K562 (cell line): Measurements from ENCODE around the gene TMEM217. TPM values are rescaled to one million over a fixed set of nuclear protein-coding genes. Genes with fewer than 3 reads are reported as not detected.
A peak's percentile ranks its signal among the peaks of the same experiment; 100 is the strongest.

Experiments
- CBFA2T3 ChIP-seq: fragments of 450-650 bp; IDR thresholded peaks from 2 replicates; pipeline ENCODE4 v1.6.1; 2017
- CEBPG ChIP-seq, 3 experiments: fragments of 200-800 bp in 1 of 3; sonication (Bioruptor generic) in 1 of 3; sonication (generic) in 1 of 3; formaldehyde crosslinking in 1 of 3; IDR thresholded peaks in 2 of 3; conservative IDR thresholded peaks in 1 of 3; 2 replicates each; pipeline versions ENCODE4 v1.6.1 to v1.8.0; 2016 to 2022; ENCODE audit warnings: missing compliant biosample characterization in 2 of 3, missing genetic modification characterization in 2 of 3, mild to moderate bottlenecking in 1 of 3, missing genetic modification reagents in 1 of 3
- CREB1 ChIP-seq, 2 experiments: sonication (generic) in 1 of 2; formaldehyde crosslinking in 1 of 2; IDR thresholded peaks; 2 replicates each; pipeline versions ENCODE4 v1.6.1 to v1.8.0; 2012 to 2022; ENCODE audit warnings: inconsistent platforms in 1 of 2, mild to moderate bottlenecking in 1 of 2, missing genetic modification reagents in 1 of 2, moderate library complexity in 1 of 2
- CTBP1 ChIP-seq: fragments of 450-650 bp; IDR thresholded peaks from 2 replicates; pipeline ENCODE4 v1.6.1; 2016; ENCODE audit warnings: borderline replicate concordance
- DACH1 ChIP-seq: fragments of 450-650 bp; IDR thresholded peaks from 2 replicates; pipeline ENCODE4 v1.6.1; 2018; ENCODE audit not compliant: partially characterized antibody
- DPF2 ChIP-seq: fragments of 450-650 bp; IDR thresholded peaks from 2 replicates; pipeline ENCODE4 v1.6.1; 2016
- FOS ChIP-seq: IDR thresholded peaks from 3 replicates; pipeline ENCODE4 v1.6.1; 2011; ENCODE audit not compliant: insufficient read length; ENCODE audit errors: extremely low read depth
- FOXA3 ChIP-seq, 2 experiments: fragments of 450-650 bp in 1 of 2; sonication (generic) in 1 of 2; formaldehyde crosslinking; IDR thresholded peaks in 1 of 2; conservative IDR thresholded peaks in 1 of 2; 2 replicates each; pipeline versions ENCODE4 v1.4.0 to v1.8.0; 2020 to 2022; ENCODE audit warnings: mild to moderate bottlenecking in 2 of 2, missing genetic modification reagents in 1 of 2
- HMGN3 ChIP-seq: IDR thresholded peaks from 2 replicates; pipeline ENCODE4 v1.6.1; 2011; ENCODE audit warnings: borderline replicate concordance, low read depth, mild to moderate bottlenecking, mixed read lengths, low read length; ENCODE audit not compliant: insufficient read length; ENCODE audit errors: extremely low read depth
- HNRNPL ChIP-seq: fragments of 200-400 bp; formaldehyde crosslinking; IDR thresholded peaks from 2 replicates; pipeline ENCODE4 v1.6.1; 2017; ENCODE audit warnings: low read depth, mild to moderate bottlenecking, low read length
- JUND ChIP-seq, 2 experiments: IDR thresholded peaks; 2 replicates in 1 of 2; 3 replicates in 1 of 2; pipeline ENCODE4 v1.6.1; 2011; ENCODE audit warnings: borderline replicate concordance in 2 of 2, low read depth in 2 of 2, low read length in 2 of 2, improper control_type of control experiment in 1 of 2, missing biosample characterization in 1 of 2, missing genetic modification characterization in 1 of 2, missing genetic modification reagents in 1 of 2
- MIER1 ChIP-seq: fragments of 450-650 bp; IDR thresholded peaks from 2 replicates; pipeline ENCODE4 v1.6.1; 2016; ENCODE audit warnings: antibody characterized with exemption, mild to moderate bottlenecking, low read depth
- NCOR1 ChIP-seq: fragments of 450-650 bp; IDR thresholded peaks from 2 replicates; pipeline ENCODE4 v1.6.1; 2016; ENCODE audit warnings: mild to moderate bottlenecking, moderate library complexity
- NFE2 ChIP-seq: IDR thresholded peaks from 2 replicates; pipeline ENCODE4 v1.6.1; 2014; ENCODE audit warnings: antibody characterized with exemption, low read depth
- NR1H2 ChIP-seq: sonication (generic); formaldehyde crosslinking; IDR thresholded peaks from 2 replicates; pipeline ENCODE4 v1.4.0; 2020; ENCODE audit warnings: mild to moderate bottlenecking, missing genetic modification reagents
- PCBP2 ChIP-seq: fragments of 200-400 bp; formaldehyde crosslinking; IDR thresholded peaks from 2 replicates; pipeline ENCODE4 v1.6.1; 2018; ENCODE audit warnings: low read length, low read depth, mild to moderate bottlenecking, moderate library complexity; ENCODE audit not compliant: poor library complexity, severe bottlenecking
- RBBP5 ChIP-seq: fragments of 200-600 bp; sonication (generic); IDR thresholded peaks from 2 replicates; pipeline ENCODE4 v1.6.1; 2012; ENCODE audit warnings: borderline replicate concordance, mild to moderate bottlenecking, low read length, control low read depth, inconsistent platforms; ENCODE audit not compliant: insufficient read depth, poor library complexity, severe bottlenecking
- RFX5 ChIP-seq: IDR thresholded peaks from 2 replicates; pipeline ENCODE4 v1.6.1; 2011; ENCODE audit warnings: low read depth, mild to moderate bottlenecking, improper control_type of control experiment, low read length
- SREBF1 ChIP-seq: fragments of 150-350 bp; IDR thresholded peaks from 2 replicates; pipeline ENCODE4 v1.6.1; 2014; ENCODE audit warnings: antibody characterized with exemption, low read depth, low read length, borderline replicate concordance
- U2AF1 ChIP-seq: fragments of 200-400 bp; formaldehyde crosslinking; optimal IDR thresholded peaks from 2 replicates; pipeline ENCODE3; 2017; ENCODE audit warnings: mild to moderate bottlenecking, low read depth, low read length, moderate library complexity
- ZFPM2 ChIP-seq: fragments of 250-450 bp; sonication (Bioruptor Pico); IDR thresholded peaks from 2 replicates; pipeline ENCODE4 v1.5.1; 2022; ENCODE audit warnings: mild to moderate bottlenecking
- ZNF12 ChIP-seq: sonication (generic); formaldehyde crosslinking; IDR thresholded peaks from 2 replicates; pipeline ENCODE4 v1.4.0; 2020; ENCODE audit warnings: mild to moderate bottlenecking, missing genetic modification reagents
- ZNF586 ChIP-seq: fragments of 450-650 bp; formaldehyde crosslinking; conservative IDR thresholded peaks from 2 replicates; pipeline ENCODE4 v1.4.0; 2020; ENCODE audit warnings: mild to moderate bottlenecking, moderate library complexity
- polyA plus RNA-seq, 8 experiments: library from polyadenylated mRNA; depleted of rRNA in 4 of 8; stranded (reverse) in 5 of 8; unstranded in 3 of 8; fragments of >200 nt; fragmentation: Nextera tagmentation in 2 of 8; fragmentation: Illumina TruSeq in 1 of 8; extraction: Ambion mirVana in 2 of 8; extraction: Trizol in 1 of 8; gene quantifications; 2 replicates each; pipeline versions ENCODE4 v1.2.1 to v1.2.3, GENCODE V29; 2011 to 2014; ENCODE audit warnings: inconsistent platforms in 1 of 8, missing spikeins in 1 of 8
- total RNA-seq, 7 experiments: library from RNA; depleted of rRNA in 6 of 7; stranded (reverse); fragments of >200 nt in 6 of 7; fragmentation: Illumina TruSeq in 2 of 7; extraction: Trizol in 2 of 7; gene quantifications; 2 replicates each; pipeline versions ENCODE4 v1.2.1 to v1.2.3, GENCODE V29; 2011 to 2021; ENCODE audit warnings: low replicate concordance in 1 of 7
- TF ChIP-seq, protein P1 (sequence below), 2 experiments: fragments of 250-450 bp in 1 of 2; fragments of 450-650 bp in 1 of 2; sonication (Bioruptor Pico) in 1 of 2; IDR thresholded peaks; 2 replicates each; pipeline versions ENCODE4 v1.6.1 to v1.8.0; 2016 to 2021; ENCODE audit warnings: mild to moderate bottlenecking in 2 of 2, moderate library complexity in 2 of 2, missing compliant biosample characterization in 1 of 2, missing genetic modification characterization in 1 of 2
- TF ChIP-seq, protein P2 (sequence below): sonication (generic); formaldehyde crosslinking; IDR thresholded peaks from 2 replicates; pipeline ENCODE4 v1.5.0; 2020; ENCODE audit warnings: missing genetic modification reagents

The TMEM217 gene
- total and polyA plus RNA-seq, 9 of the 15 experiments (the other 6 are each of a cell fraction or from before 2014, with no cell fraction given) = 1.3 to 8.0 (median 1.9) TPM

DNA sequence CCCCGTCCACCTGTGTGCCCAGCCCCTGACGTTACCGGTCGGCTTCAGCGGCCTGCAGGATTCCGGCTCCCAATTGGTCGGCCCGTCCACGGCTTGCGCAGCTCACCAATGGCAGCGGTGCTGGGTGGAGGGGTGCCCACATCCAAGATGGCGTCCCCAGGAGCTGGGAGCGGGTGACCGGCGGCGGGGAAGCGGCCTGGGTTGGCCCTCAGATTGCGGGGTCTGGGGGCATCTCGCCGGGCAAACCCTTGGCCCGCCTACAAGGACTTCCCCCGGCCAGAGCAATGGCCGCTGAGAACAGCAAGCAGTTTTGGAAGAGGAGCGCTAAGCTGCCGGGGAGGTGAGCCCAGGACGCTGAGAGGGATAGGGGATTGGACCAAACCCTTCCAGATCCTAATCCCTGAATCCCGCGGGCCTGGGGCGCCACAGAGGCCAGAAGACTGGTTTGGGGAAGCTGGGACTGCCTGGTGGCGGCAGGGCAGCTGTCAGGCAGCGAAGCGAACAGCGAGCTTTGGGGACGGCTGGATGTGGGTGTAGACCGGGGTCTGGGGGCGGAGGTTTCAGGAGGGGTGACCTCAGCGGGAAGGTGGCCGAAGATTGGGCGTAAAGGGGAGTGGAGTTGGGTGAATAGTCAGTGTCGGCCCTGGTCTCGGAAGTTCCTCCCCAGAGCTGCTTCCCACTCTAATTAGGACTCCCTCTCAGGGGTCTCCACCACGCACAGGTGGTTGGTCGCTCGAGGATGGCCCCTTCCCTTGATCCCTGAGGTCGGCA lies at the start of gene TMEM217, which contains the start of gene TBC1D22B (continued):
- TF ChIP-seq JUND (IDR thresholded peaks at IDR 0.05; ENCODE audit: borderline replicate concordance, low read depth, low read length) = peak; percentile 61
- TF ChIP-seq JUND (tag; IDR thresholded peaks at IDR 0.05; ENCODE audit: borderline replicate concordance, low read depth, low read length) = peak; percentile 38; the same call in 1 of the 3 replicates
- TF ChIP-seq CBFA2T3 = peak; percentile 28
- peak; percentile 40; the same call in 1 of the 2 replicates for TF ChIP-seq NR1H2
- no peak; the same call in 1 of the 2 replicates for TF ChIP-seq CEBPG (CRISPR knock-in tag; IDR thresholded peaks at IDR 0.05)
- no peak for TF ChIP-seq CEBPG (tag; conservative IDR thresholded peaks at IDR 0.05 in 1 of 2, IDR thresholded peaks at IDR 0.05 in 1 of 2)
- no peak; the same call in 1 of the 2 replicates for TF ChIP-seq ZNF12 (CRISPR knock-in tag)
- peak; percentile 59 for TF ChIP-seq DACH1
- TF ChIP-seq, protein P1, sequence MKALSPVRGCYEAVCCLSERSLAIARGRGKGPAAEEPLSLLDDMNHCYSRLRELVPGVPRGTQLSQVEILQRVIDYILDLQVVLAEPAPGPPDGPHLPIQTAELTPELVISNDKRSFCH (CRISPR knock-in tag; IDR thresholded peaks at IDR 0.05) = no peak
- TF ChIP-seq, protein P1 (tag; IDR thresholded peaks at IDR 0.05) = peak; percentile 70
- TF ChIP-seq HNRNPL = peak; percentile 66; the same call in 1 of the 2 replicates
- peak; percentile 92 for TF ChIP-seq RBBP5
- peak; percentile 78 for TF ChIP-seq CTBP1
- TF ChIP-seq HMGN3 = no peak
- TF ChIP-seq CREB1 (IDR thresholded peaks at IDR 0.05) = peak; percentile 97
- peak; percentile 97 for TF ChIP-seq CREB1 (CRISPR knock-in tag; IDR thresholded peaks at IDR 0.05)
- no peak for TF ChIP-seq U2AF1
- TF ChIP-seq FOS = peak; percentile 95
- TF ChIP-seq RFX5 = peak; percentile 32; the same call in 1 of the 2 replicates
- no peak for TF ChIP-seq SREBF1
- TF ChIP-seq, protein P2, sequence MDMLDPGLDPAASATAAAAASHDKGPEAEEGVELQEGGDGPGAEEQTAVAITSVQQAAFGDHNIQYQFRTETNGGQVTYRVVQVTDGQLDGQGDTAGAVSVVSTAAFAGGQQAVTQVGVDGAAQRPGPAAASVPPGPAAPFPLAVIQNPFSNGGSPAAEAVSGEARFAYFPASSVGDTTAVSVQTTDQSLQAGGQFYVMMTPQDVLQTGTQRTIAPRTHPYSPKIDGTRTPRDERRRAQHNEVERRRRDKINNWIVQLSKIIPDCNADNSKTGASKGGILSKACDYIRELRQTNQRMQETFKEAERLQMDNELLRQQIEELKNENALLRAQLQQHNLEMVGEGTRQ (CRISPR knock-in tag) = no peak
- TF ChIP-seq ZNF586 = no peak; the same call in 1 of the 2 replicates
- peak; percentile 66; the same call in 1 of the 2 replicates for TF ChIP-seq DPF2
- TF ChIP-seq PCBP2 = no peak
- no peak for TF ChIP-seq NCOR1
- TF ChIP-seq FOXA3 (CRISPR knock-in tag; conservative IDR thresholded peaks at IDR 0.05 in 1 of 2, IDR thresholded peaks at IDR 0.05 in 1 of 2) = no peak
- TF ChIP-seq ZFPM2 = no peak
- TF ChIP-seq NFE2 = 0 out of 2 replicates have a peak, but pooled peaks have one; percentile 4
- peak; percentile 41; the same call in 1 of the 2 replicates for TF ChIP-seq MIER1
